Neural cell (in vitro differentiated cells): Measurements from ENCODE around the gene FLYWCH1. TPM values are rescaled to one million over a fixed set of nuclear protein-coding genes. Genes with fewer than 3 reads are reported as not detected.

ENCODE experiments used
- H2AFZ ChIP-seq: fragments of 200-600, 300-800 bp; sonication (generic), shearing (Covaris generic); 2 replicates; pipeline ENCODE4 v1.6.0; 2014; ENCODE audit warnings: low read depth, mild to moderate bottlenecking, antibody characterized with exemption, low read length, moderate library complexity
- H3F3A ChIP-seq: fragments of 200-600 bp; shearing (Covaris generic); 2 replicates; pipeline ENCODE4 v1.6.1; 2016; ENCODE audit warnings: mild to moderate bottlenecking, moderate library complexity, mixed read lengths, antibody characterized with exemption, low read length; ENCODE audit not compliant: insufficient read depth, poor library complexity, severe bottlenecking
- H3K27ac ChIP-seq: fragments of 200-600, 300-800 bp; sonication (generic), shearing (Covaris generic); 2 replicates; pipeline ENCODE4 v1.5.1; 2014; ENCODE audit warnings: mild to moderate bottlenecking, low read length, moderate library complexity
- H3K27me3 ChIP-seq: fragments of 300-800, 200-600 bp; sonication (generic), shearing (Covaris generic); 2 replicates; pipeline ENCODE4 v1.6.0; 2014; ENCODE audit warnings: mild to moderate bottlenecking, low read depth, low read length, moderate library complexity; ENCODE audit not compliant: insufficient read depth
- H3K36me3 ChIP-seq: fragments of 300-800, 200-600 bp; sonication (generic), shearing (Covaris generic); 2 replicates; pipeline ENCODE4 v1.5.1; 2014; ENCODE audit warnings: mild to moderate bottlenecking, antibody characterized with exemption, low read length, moderate library complexity; ENCODE audit not compliant: insufficient read depth
- H3K4me2 ChIP-seq: fragments of 300-800, 200-600 bp; sonication (generic), shearing (Covaris generic); 2 replicates; pipeline ENCODE4 v1.6.0; 2014; ENCODE audit warnings: mild to moderate bottlenecking, low read length
- H3K4me3 ChIP-seq: fragments of 300-800, 200-600 bp; sonication (generic), shearing (Covaris generic); 2 replicates; pipeline ENCODE4 v1.5.1; 2014; ENCODE audit warnings: mild to moderate bottlenecking, low read length, moderate library complexity
- H3K79me2 ChIP-seq: fragments of 200-600 bp; shearing (Covaris generic); replicated peaks from 2 replicates; pipeline ENCODE4 v1.6.0; 2014; ENCODE audit warnings: mild to moderate bottlenecking, low read length, moderate library complexity; ENCODE audit not compliant: insufficient read depth
- H3K9ac ChIP-seq: fragments of 300-800, 200-600 bp; sonication (generic), shearing (Covaris generic); 2 replicates; pipeline ENCODE4 v1.6.1; 2016; ENCODE audit warnings: mild to moderate bottlenecking, low read length, mixed read lengths
- H3K9me2 ChIP-seq: fragments of 200-600 bp; shearing (Covaris generic); 2 replicates; pipeline ENCODE4 v1.6.1; 2016; ENCODE audit warnings: mild to moderate bottlenecking, low read length, mixed read lengths; ENCODE audit not compliant: insufficient read depth
- H3K9me3 ChIP-seq: fragments of 200-600, 300-800 bp; sonication (generic), shearing (Covaris generic); 2 replicates; pipeline ENCODE4 v1.6.1; 2016; ENCODE audit warnings: mild to moderate bottlenecking, mixed run types, low read length, moderate library complexity, mixed read lengths
- H4K20me1 ChIP-seq: fragments of 200-600 bp; shearing (Covaris generic); 2 replicates; pipeline ENCODE4 v1.6.1; 2016; ENCODE audit warnings: mild to moderate bottlenecking, mixed run types; ENCODE audit not compliant: insufficient read depth
- EP300 ChIP-seq: fragments of 450-650 bp; conservative IDR thresholded peaks from 2 replicates; pipeline ENCODE4 v1.6.1; 2014; ENCODE audit warnings: antibody characterized with exemption, mild to moderate bottlenecking, moderate library complexity; ENCODE audit not compliant: poor library complexity, severe bottlenecking
- EZH2 ChIP-seq: fragments of 200-600, 300-800 bp; shearing (Covaris generic), sonication (generic); IDR thresholded peaks from 2 replicates; pipeline ENCODE4 v1.6.1; 2014; ENCODE audit warnings: antibody characterized with exemption, low read length, borderline replicate concordance, mild to moderate bottlenecking; ENCODE audit not compliant: insufficient read depth, poor library complexity, severe bottlenecking
- MXI1 ChIP-seq: fragments of 450-650 bp; conservative IDR thresholded peaks from 2 replicates; pipeline ENCODE4 v1.6.1; 2014; ENCODE audit warnings: antibody characterized with exemption, mild to moderate bottlenecking; ENCODE audit not compliant: poor library complexity, severe bottlenecking
- POLR2AphosphoS5 ChIP-seq: IDR thresholded peaks from 2 replicates; pipeline ENCODE4 v1.6.1; 2012
- RAD21 ChIP-seq: fragments of 450-650 bp; conservative IDR thresholded peaks from 2 replicates; pipeline ENCODE4 v1.6.1; 2014; ENCODE audit warnings: antibody characterized with exemption, mild to moderate bottlenecking, moderate library complexity
- SMC3 ChIP-seq: fragments of 450-650 bp; conservative IDR thresholded peaks from 2 replicates; pipeline ENCODE4 v1.6.1; 2014; ENCODE audit warnings: antibody characterized with exemption, mild to moderate bottlenecking, moderate library complexity; ENCODE audit not compliant: poor library complexity
- TAF1 ChIP-seq: IDR thresholded peaks from 2 replicates; pipeline ENCODE4 v1.6.1; 2012; ENCODE audit warnings: low read depth
- polyA plus RNA-seq: library from polyadenylated mRNA; depleted of rRNA; stranded (reverse); fragments of >200 nt; gene quantifications from 2 replicates; pipeline ENCODE4 v1.2.3, GENCODE V29; 2014
- TF ChIP-seq, protein P1 (sequence below): fragments of 450-650 bp; IDR thresholded peaks from 2 replicates; pipeline ENCODE4 v1.5.1; 2014; ENCODE audit warnings: antibody characterized with exemption, mild to moderate bottlenecking, moderate library complexity; ENCODE audit not compliant: poor library complexity, severe bottlenecking
- TF ChIP-seq, protein P2 (sequence below): IDR thresholded peaks from 2 replicates; pipeline ENCODE4 v1.6.1; 2012; ENCODE audit warnings: borderline replicate concordance

The FLYWCH1 gene
- polyA plus RNA-seq, 1 donor from 2014 or later: 33.0 TPM

DNA sequence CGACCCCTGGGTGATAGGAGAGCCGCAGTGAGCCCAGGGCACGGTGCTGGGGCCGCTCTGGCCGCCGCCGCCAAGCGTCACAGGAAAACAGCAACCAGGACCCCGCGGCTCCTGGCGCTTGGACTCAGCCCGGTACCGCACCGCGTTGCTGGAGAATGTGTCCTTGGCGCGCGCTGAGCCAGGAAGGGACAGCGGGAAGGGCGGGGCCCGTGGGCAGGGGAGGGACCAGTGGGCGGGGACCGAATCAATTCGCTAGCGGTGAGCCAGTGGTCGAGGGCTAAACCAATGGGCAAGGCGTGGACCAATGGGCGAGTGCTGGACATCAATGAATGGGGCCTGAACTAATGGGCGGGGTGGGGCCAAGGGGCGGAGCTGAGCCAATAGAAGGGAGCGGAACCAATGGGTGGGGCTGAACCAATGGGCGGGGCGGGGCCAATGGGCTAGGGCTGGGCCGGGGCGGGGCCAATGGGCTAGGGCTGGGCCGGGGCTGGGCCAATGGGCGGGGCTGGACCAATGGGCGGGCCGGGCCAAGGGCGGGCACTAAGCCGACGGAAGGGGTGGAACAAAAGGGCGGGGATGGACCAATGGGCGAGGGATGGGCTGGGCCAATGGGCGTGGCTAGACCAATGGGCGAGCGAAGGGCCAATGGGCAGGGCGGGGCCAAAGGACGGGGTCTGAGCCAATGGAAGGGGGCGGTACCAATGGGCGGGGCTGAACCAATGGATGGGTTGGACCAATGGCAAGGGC, 6.3 kb upstream of the FLYWCH1 start:
- Histone ChIP-seq H3K36me3 (no peaks in the 10 kb centered on the region), H3F3A (no peaks in the 10 kb centered on the region), H3K4me2 (peak overlapping the region; percentile 89), H3K9ac (peak overlapping the region; percentile 88), H3K27ac (peak overlapping the region; percentile 86), H2AFZ (peak overlapping the region; percentile 7), H3K4me3 (peak overlapping the region; percentile 89), H3K9me3 (no peaks in the 10 kb centered on the region), H3K9me2 (no peaks in the 10 kb centered on the region), H3K27me3 (no peaks in the 10 kb centered on the region), H3K79me2 (no peaks in the 10 kb centered on the region), H4K20me1 (no peaks in the 10 kb centered on the region)
- TF ChIP-seq SMC3 (no peak), POLR2AphosphoS5 (peak; percentile 95), RAD21 (no peak), EZH2 (no peak), EP300 (no peak), TAF1 (peak; percentile 97), MXI1 (peak; percentile 65)
- TF ChIP-seq, protein P1, sequence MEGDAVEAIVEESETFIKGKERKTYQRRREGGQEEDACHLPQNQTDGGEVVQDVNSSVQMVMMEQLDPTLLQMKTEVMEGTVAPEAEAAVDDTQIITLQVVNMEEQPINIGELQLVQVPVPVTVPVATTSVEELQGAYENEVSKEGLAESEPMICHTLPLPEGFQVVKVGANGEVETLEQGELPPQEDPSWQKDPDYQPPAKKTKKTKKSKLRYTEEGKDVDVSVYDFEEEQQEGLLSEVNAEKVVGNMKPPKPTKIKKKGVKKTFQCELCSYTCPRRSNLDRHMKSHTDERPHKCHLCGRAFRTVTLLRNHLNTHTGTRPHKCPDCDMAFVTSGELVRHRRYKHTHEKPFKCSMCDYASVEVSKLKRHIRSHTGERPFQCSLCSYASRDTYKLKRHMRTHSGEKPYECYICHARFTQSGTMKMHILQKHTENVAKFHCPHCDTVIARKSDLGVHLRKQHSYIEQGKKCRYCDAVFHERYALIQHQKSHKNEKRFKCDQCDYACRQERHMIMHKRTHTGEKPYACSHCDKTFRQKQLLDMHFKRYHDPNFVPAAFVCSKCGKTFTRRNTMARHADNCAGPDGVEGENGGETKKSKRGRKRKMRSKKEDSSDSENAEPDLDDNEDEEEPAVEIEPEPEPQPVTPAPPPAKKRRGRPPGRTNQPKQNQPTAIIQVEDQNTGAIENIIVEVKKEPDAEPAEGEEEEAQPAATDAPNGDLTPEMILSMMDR: no peak
- TF ChIP-seq, protein P2, sequence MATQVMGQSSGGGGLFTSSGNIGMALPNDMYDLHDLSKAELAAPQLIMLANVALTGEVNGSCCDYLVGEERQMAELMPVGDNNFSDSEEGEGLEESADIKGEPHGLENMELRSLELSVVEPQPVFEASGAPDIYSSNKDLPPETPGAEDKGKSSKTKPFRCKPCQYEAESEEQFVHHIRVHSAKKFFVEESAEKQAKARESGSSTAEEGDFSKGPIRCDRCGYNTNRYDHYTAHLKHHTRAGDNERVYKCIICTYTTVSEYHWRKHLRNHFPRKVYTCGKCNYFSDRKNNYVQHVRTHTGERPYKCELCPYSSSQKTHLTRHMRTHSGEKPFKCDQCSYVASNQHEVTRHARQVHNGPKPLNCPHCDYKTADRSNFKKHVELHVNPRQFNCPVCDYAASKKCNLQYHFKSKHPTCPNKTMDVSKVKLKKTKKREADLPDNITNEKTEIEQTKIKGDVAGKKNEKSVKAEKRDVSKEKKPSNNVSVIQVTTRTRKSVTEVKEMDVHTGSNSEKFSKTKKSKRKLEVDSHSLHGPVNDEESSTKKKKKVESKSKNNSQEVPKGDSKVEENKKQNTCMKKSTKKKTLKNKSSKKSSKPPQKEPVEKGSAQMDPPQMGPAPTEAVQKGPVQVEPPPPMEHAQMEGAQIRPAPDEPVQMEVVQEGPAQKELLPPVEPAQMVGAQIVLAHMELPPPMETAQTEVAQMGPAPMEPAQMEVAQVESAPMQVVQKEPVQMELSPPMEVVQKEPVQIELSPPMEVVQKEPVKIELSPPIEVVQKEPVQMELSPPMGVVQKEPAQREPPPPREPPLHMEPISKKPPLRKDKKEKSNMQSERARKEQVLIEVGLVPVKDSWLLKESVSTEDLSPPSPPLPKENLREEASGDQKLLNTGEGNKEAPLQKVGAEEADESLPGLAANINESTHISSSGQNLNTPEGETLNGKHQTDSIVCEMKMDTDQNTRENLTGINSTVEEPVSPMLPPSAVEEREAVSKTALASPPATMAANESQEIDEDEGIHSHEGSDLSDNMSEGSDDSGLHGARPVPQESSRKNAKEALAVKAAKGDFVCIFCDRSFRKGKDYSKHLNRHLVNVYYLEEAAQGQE: peak; percentile 83

DNA sequence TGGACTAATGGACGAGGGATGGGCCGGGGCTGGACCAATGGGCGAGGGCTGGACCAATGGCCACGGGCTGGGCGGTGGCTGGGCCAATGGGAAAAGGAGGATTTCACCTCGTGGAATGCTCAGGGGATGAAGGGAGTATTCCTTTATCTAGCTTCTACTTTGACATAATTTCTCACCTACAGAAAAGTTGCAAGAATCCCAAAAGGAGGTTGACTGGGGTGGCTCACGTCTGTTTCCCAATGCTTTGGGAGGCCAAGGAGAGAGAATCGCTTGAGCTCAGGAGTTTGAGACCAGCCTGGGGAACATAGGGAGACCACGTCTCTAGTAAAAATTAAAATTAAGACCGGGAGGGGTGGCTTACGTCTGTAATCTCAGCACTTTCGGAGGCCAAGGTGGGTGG, 5.7 kb upstream of the FLYWCH1 start:
- H2AFZ ChIP-seq: no peak overlapping the region
- H3K4me3 ChIP-seq: peak overlapping the region; percentile 89
- H3F3A ChIP-seq: no peaks in the 10 kb centered on the region
- H3K9me2 ChIP-seq: no peaks in the 10 kb centered on the region
- H3K9me3 ChIP-seq: no peaks in the 10 kb centered on the region
- peak overlapping the region; percentile 64 for H3K27ac ChIP-seq
- H4K20me1 ChIP-seq: no peaks in the 10 kb centered on the region
- H3K36me3 ChIP-seq: no peaks in the 10 kb centered on the region
- H3K4me2 ChIP-seq: no peak overlapping the region
- no peak overlapping the region for H3K9ac ChIP-seq
- TF ChIP-seq, protein P2: no peak
- peak; percentile 10 for TF ChIP-seq MXI1
- H3K27me3 ChIP-seq: no peaks in the 10 kb centered on the region
- no peaks in the 10 kb centered on the region for H3K79me2 ChIP-seq
